A549 treated with AZD9567 at 1 μM for 4 hours (cell line): ENCODE measurements around the gene GPATCH3. TPM values are rescaled to one million over a fixed set of nuclear protein-coding genes. Genes with fewer than 3 reads are reported as not detected.

ENCODE experiments used
- total RNA-seq: library from RNA; stranded (reverse); fragments of 200-300 nt; extraction: Qiagen RNA extraction; gene quantifications from 5 replicates; pipeline ENCODE4 v1.2.3, GENCODE V29; 2022; ENCODE audit not compliant: insufficient read depth

The GPATCH3 gene
- 9.7 to 10.3 TPM (median 10.0 TPM) in 5 replicates for total RNA-seq

DNA sequence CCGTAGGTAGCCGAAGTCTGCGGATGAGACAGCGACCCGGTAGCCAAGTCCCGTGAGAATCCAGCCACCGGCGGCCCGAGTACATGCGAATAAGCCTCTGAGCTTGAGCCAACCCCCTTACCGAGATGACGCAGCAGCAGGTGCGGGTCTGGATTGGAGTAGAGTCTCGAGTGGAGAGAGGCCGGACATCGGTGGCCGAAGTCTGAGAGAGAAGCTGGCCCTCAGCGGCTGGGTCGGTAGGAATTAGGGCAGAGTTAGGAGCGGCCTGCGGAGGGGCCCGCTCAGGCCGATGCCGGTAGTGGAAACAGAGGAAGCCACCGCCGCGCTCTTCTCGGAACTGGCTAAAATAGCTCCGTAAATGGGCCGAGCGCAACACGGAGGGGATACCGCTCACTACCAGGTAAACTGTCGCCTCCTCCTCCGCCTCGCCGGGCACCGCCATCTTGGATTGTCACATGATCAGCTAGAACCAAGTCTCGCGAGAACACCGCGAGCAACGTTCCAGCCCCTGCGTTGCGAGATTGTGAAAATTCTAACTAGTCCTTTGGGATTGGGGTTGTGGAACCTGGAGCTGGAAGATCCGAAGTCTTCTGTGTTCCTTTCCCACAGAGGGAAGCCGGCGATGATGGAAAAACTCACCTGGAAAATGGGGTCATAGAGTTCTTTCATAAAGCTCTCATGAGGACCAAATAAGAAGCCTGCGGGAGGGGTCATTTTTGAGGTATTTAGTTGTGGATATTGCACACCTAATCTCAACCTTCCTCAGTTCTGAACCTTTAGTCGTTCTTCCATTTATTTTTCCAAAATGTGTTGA, at the start of gene GPATCH3:
Gene GPATCH3 (minus strand): TSS at position 467 of the 814 bp plus-strand sequence. CDS start 25 bp downstream, at position 442.

DNA sequence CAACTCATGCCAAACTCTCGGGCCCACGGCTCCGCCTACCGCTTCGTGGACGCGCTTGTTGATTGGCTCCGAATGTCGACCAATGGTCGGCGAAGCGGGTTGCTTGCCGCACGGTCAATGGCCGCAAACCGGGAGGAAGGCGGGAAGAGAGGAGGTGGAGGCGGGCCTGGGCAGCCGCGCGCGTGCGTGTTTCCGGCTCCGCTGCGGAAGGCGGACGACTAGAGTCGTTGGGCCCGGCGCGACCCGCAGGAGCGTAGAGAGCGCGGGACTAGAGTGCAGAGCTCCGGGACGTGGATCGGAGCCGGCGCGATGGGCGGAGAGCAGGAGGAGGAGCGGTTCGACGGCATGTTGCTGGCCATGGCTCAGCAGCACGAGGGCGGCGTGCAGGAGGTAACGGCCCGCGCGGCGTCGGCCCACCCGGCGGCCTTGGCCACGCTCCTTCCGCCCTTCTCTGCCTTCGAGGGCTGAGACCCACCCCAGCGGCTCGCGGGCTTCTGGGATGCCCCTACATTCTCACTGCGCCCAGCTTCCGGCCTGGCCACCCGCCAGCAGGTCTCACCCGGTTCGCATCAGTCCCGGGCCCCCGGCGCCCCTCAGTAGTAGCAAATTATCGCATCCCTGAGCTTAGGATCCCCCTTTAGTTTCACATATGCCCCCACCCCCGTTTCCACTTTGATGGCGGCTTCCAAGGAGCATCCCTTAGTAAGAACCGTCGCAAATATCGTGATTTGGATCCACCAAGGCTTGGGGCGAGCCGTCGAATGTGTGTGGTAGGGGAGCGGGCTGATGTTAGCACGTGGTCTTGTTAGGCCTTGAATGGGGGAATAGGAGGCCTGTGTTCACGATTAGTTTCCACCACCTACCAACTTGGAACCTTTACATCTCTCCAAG, 21.5 kb upstream of the GPATCH3 start, which contains the start of gene NUDC:
Gene NUDC (plus strand): TSS at position 204 of the 891 bp plus-strand sequence. CDS start 106 bp downstream, at position 310.

DNA sequence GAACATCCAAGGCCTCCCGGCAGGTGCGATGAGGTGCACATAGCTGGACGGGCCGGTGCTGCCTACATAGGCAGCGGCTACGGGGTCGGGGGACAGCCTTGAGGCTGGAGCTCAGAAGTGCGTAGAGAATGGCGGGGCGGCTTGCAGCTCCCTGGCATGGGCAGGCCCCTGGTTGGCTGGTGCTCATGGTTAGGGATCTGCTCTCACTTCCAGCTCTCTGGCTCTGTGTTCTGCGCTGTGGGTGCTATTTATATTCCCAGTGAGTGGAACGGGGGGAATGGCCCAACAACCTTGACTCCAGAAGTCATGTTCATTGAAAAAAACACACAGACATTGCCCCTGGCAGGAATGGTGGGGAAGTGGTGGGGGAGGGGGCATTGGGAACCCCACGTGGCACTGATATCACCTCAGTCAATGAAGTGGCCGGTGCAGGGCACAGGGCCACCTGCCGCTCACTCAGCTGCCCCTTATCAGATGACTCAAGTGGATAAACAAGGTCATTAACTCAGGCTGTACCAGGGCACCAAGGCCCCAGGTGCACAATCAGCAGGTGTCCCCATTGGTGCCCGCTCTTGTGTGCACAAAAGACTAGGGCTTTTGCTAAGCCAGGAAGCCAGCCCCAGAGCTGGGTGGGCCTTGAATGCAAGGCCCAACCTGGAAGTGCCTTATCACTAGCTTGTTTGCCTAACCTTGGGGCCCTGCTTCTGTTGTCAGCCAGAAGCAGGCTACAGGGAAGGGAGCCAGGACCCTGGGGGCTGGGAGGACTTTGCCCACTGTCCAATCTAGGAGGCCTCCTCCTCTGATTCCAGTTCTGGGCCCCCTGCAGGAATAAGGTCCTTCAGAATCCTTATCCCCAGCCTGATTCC, 13.7 kb upstream of the GPATCH3 start, which contains the start of gene NR0B2:
Gene NR0B2 (minus strand): TSS at position 222 of the 866 bp plus-strand sequence. CDS start 35 bp downstream, at position 187.

GRCh38 chr1:26889551-26890466, 10.5 kb downstream of the GPATCH3 start, which contains the start of gene GPN2:
Gene GPN2 (minus strand): TSS chr1:26890283. CDS start chr1:26890096, 187 bp downstream.

DNA sequence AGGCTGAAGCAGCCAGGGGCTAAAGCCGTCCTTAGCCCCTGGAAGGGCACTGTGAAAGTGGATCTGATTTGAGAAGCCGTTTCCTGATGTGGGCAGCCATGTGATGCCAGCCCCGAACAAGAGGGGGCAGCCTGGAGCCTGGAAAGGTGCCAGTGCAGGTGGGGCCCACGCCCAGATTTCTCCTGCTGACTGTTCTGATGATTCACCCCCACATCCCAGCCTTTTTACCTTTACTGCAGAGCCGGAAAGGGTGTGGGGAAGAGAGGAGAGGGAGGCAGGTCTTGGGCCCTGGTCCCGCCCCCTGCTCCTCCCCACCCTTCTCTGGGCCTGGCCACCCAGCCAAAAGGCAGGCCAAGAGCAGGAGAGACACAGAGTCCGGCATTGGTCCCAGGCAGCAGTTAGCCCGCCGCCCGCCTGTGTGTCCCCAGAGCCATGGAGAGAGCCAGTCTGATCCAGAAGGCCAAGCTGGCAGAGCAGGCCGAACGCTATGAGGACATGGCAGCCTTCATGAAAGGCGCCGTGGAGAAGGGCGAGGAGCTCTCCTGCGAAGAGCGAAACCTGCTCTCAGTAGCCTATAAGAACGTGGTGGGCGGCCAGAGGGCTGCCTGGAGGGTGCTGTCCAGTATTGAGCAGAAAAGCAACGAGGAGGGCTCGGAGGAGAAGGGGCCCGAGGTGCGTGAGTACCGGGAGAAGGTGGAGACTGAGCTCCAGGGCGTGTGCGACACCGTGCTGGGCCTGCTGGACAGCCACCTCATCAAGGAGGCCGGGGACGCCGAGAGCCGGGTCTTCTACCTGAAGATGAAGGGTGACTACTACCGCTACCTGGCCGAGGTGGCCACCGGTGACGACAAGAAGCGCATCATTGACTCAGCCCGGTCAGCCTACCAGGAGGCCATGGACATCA, 37.2 kb downstream of the GPATCH3 start, which contains the start of gene SFN:
Gene SFN (plus strand): TSS at position 369 of the 904 bp plus-strand sequence. CDS start 64 bp downstream, at position 433.

Other genes with a start within 250 kb of the GPATCH3 start
- gene ARID1A, start 204.5 kb downstream of the GPATCH3 start, total RNA-seq, result 30.5 to 34.2 TPM (median 31.8 TPM) in 5 replicates
- gene PIGV, start 112.5 kb downstream of the GPATCH3 start, total RNA-seq, result 5.2 to 10.8 TPM (median 6.2 TPM) in 5 replicates
- gene ZDHHC18, start 73.8 kb downstream of the GPATCH3 start, total RNA-seq, result 37.8 to 41.1 TPM (median 39.8 TPM) in 5 replicates
- 451 to 650 TPM (median 573 TPM) in 5 replicates for gene SFN, start 37.3 kb downstream of the GPATCH3 start, total RNA-seq
- 27.0 to 32.6 TPM (median 28.5 TPM) in 5 replicates for gene GPN2, start 10.2 kb downstream of the GPATCH3 start, total RNA-seq
- 0.09 to 0.12 TPM (median 0.11 TPM) in 3 of 5 replicates, not detected in the others for gene NR0B2, start 13.5 kb upstream of the GPATCH3 start, total RNA-seq
- gene NUDC, start 21.3 kb upstream of the GPATCH3 start, total RNA-seq, result 117 to 144 TPM (median 127 TPM) in 5 replicates
- 0.05 to 0.15 TPM (median 0.13 TPM) in 3 of 5 replicates, not detected in the others for gene KDF1, start 60.0 kb upstream of the GPATCH3 start, total RNA-seq
- 188 to 268 TPM (median 262 TPM) in 5 replicates for gene TRNP1, start 93.2 kb upstream of the GPATCH3 start, total RNA-seq
- gene TENT5B, start 112.4 kb upstream of the GPATCH3 start, total RNA-seq, result 0.87 to 1.2 TPM (median 1.0 TPM) in 4 of 5 replicates, not detected in the other